Measurements from ENCODE around the gene HDAC4.
"Not testable (repeated sequence)": the region's sequence is repeated elsewhere in the genome, so short reads cannot be mapped to it uniquely, and the experiment has no call there.

HDAC4 gene

DNA sequence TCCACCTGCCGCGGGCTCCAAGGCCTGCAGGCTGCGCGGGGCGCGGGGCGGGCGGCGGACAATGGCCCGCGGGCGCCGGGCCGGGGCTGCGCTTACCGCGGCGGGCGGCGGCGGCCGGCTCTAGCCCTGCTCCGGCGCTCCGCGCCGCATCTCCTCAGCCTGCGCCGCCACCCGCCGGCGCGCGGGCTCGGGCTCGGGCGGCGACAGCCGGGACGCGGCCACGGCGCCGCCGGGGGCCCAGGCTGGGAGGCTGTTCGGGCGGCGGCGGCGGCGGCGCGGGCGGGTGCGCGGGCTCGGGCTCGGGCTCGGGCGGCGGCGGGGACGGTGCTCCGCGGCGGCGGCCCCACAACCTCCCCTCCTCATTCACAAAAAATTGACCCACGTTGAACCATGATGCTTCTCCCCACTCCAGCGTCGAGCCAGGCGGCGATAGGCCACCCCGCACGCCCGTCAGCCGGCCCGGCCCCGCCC, at the start of gene HDAC4:
Gene HDAC4 (minus strand): TSS at position 425 of the 471 bp plus-strand sequence. CDS start 48,321 bp downstream, outside the sequence.
- no peak for DNase-seq

DNA sequence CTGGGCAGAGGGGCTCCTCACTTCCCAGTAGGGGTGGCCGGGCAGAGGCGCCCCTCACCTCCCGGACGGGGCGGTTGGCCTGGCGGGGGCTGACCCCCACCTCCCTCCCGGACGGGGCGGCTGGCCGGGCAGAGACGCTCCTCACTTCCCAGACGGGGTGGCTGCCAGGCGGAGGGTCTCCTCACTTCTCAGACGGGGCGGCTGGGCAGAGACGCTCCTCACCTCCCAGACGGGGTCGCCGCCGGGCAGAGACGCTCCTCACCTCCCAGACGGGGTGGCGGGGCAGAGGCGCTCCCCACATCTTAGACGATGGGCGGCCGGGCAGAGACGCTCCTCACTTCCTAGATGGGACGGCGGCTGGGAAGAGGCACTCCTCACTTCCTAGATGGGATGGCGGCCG, 48.6 kb upstream of the HDAC4 start:
- DNase-seq = not testable (repeated sequence)

DNA sequence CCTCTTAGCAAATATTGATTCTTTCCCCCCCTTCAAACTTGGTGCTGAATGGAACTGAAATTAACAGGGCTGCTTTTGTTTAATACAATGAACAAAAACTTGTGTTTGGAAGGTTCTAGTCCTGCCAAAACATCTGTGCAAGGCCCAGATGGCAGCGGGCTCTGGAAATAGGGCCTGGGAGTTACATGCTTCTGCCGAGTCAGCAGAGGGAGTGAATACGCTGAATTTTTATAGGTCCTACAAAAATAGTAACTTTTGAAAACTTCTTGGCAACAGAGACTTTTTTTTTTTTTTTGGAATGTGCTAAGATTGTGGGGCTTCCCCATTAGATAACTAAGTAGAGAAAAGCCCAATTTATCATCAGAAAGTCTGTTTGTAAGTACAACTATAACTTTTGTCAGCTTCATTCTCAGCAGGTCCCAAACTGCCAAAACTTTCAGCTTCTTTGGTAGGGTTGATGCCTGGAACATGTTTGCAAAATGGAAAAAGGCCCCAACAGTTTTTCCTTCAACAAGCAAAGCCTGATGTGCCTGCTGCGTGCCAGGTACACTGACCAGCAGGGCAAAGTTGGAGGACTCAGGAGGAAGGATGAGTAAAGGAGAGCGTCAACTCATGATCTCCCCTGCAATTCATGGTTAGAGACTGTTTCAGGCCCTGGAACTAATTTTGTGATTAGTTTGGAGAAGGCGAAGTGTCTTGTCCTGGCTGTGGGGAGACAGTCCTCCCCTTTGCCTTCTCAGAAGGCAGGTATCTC, 45.1 kb upstream of the HDAC4 start:
- DNase-seq = no peak

DNA sequence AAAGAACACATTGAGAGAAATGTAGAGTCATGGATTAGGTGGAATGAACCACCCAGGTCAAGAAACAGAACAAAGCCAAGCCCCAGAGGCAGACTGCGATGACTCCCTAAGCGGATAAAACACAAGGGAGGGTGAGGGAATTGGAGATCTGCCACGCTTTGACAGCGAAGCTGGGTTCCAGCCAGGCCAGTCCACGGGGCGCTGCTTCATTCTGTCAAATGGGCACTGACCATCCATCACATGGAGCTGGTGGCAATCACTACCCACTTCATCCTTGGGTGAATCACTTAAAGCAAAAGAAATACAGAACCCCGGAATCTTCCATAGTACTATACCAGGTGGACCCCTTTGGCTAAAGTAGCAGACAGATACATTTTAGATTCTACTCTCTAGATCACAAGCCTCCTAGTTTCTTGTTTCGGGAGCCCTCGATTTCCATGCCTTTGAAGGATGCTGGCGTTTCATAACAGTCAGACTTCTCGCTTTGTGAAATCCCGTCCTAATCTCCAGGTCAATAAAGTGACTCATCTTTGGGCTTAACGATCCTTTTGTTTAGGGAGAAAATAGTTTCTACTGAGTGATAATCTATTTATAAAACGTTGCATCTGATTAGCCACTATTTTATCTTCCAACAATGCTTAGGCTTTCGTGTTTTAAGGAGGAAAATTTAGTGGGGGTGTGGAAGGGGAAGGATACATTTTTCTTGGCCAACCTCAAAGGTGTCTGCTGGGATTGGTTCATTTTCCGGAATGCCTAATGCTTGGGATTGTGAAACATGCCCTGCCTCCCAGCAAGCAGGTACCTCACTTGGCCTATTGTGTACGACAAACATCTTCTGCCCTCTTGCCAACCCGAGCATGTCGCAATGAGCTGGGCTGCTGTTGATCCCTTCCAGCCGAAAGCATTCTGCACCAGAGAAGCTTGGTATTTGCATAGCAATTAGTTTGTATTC, 44.1 kb upstream of the HDAC4 start:
- DNase-seq = no peak

DNA sequence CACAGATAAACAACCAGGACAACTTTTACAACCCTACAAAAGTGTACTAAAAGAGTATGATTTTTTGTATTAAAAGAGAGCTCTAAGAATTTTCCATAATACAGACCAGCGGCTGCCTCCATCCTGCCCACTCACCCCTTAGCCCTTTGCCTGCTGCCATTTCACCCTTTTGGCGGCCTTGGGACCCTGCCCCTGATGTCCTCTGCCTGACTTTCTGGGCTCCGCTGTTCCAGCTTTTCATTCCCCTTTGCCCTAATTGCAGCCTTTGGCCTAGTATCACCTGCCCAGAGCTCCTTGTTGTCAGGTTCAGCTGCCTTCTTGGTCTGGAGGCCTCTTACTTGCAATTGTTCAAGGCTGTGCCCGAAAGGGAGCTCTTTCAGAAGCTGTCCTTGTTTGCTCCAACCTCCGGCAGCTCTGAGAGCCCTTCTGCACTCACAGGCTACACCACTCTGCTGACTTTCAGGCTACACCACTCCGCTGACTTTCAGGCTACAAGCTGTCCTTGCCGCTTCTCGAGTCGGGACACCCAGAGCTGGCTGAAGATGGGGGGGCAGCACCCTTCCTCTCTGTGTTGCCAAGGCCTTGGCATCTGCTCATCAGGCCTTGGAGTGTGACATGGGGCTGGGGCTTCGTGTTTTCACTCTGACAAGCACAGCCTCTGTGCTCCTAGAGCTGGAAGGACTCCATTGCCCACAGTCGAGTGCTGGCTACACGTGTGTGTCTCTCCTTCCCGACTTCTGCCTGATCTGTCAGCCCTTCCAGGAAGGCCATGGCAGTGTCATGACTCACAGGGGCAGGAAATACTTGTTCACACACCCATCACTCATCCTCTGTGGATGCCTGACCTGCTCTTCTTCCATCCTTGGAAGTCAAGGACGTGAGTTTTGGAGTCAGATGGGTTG, 43.1 kb upstream of the HDAC4 start:
- DNase-seq = no peak

DNA sequence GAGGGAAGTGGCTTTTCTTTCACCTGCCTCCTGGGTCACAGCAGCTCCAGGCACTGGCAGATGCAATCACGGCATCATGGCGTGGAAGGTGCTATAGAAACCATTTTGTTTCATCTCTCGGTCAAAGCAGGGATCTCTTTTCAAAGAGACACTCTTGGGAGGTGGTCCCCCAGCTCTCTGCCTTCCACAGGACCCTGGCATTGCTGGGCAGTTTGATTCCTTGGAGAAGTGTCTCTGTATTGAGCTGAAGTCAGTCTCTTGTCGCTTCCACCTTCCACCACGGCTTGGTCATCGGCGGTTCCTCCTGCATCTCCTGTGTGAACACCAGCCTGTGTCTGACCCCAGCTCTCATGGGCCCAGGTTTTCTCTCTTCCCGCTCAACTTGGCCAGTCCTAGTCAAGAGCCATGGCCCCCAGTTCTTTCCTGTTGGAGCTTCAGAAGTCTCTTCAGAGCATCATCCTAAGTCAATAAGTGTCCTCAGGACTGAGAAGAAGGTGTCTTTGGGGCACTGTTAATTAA, 42.3 kb upstream of the HDAC4 start:
- DNase-seq = no peak

DNA sequence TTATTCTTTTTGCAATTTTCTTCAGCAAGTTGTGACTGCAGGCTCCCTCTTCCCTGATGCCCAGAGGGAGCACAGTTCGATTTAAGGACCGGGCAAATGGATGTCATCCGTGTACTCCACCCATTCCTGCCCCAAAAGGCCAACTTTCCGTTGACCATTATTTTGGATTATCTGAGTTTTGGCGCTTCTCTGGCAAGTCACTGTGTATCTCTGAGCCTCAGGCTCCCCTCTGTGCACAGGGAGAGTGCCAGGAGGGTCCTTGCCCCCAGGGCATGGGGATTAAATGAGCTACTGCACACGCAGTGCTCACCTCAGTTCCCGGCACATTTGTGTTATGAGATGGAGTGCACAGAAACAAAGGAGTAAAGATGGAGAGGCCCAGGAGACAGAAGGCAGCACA, 41.4 kb upstream of the HDAC4 start:
- DNase-seq = no peak

DNA sequence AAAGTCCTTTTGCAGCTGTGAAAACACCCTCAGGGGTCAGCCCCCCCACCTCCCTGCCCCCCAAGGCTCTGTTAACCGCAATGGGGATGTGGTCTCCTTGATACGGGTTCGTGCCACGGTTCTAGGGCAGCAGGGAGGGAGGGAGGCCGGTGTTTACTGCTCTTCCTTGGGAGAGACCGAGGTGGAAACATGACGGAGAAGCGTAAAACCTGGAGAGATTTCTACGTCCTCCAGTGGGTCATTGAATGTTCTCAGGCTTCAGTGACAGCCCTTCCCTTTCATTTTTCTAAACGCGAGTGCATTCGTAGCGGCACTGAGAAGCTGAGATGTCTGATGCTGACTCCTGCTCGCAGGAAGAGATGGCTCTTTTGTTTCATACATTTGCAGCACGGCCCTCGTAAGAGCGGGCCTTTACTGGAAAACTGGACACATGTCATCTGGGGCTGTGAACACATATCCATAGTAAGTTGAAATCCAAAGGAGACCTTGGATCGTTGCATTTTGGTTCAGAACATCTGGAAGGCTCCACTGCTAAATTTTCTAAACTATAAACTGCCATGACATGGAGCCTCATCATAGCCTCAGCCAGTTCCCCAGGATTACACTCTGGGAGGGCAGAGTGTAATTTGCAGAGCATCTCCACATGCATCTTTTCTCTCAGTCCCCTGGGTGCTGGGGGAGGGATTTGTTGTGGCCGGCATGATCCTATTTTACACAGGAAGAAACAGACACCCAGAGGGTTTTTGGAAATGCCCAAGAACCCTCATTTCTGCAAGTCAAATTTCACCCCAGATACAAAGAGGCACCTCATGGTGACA, 40.6 kb upstream of the HDAC4 start:
- no peak for DNase-seq

DNA sequence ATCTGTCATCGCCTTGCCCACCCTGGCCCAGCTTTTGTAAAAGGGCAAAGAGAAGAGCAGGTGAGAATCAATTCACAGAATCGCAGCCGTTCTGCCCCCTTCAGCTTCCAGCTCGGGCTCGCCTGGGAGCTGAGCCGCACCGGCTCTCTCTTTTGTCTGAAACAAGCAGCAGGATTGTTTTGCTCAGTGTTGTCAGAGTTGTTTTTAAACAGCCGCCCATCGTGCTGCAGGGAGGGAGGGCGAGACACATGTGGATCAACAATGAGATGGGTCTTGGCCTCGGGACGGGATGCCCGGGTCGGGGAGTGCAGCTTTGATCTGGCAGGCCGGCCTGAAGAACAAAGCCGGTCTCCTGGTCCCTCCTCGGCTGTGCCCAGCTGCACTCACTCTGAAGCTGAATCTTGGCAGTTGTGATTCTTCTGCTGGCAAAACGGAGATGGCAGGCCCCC, 39.7 kb upstream of the HDAC4 start:
- DNase-seq = no peak

DNA sequence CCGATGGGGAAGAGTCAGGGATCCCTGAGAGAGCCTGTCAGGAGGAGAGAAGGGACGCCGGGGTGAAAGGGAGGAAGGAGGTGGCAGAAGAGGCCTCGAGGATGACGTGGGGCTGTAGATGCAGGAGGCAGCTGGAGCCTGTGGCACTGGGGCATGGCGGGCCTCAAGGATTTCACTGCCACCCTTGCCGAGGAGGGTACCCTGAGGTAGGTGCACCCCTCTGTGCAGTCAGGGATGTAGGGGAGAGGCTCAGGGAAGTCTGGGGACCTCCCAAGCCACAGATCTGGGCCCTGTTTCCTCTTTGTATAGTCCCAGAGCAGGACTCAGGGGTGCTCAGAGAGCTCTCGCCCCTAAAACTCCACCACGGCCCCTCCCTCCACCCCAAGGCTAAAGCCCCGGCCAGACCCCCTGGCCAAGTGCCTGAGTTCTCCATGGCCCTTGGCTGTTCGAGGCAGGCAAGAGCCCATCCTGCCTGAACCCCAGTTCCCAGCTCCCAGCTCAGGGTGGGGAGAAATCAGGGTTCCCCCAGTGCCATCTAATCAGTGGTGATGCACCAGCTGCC, 39.0 kb upstream of the HDAC4 start:
- DNase-seq = no peak

DNA sequence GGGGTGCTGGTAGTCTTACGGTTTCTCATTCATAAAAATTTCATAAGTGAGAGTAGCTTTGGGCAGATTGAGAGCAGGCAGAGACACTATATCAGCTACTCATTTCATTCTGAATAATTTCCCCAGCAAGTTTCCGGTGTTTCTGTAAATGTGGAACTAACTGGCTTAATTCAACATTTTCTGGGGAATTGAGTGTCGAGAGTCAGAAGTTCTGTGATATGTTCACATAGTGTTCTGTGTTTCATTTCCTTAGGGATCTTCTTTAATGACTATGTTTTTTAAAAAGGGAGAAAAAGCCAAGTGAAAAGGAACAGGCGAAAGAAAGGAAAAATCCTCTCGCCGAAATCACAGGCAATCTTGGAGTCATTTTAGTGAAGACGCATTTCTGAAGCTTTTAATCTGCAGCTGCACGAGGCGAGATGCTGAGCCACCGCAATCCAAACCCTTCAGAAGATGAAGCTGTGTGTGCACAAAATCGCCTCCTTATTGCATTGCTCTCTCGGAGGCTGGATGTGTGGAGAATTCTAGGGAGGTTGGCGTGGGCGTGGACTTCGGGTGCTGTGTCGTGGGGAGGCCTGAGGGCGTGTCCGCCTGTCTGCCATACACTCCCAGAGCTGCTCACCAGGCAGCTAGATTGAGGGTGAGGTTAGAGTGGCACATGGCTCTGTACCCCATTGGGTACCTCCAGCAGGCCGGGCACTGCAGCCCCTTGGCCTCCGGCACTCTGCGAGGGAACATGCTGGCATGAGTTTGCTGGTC, 38.4 kb upstream of the HDAC4 start:
- no peak for DNase-seq

DNA sequence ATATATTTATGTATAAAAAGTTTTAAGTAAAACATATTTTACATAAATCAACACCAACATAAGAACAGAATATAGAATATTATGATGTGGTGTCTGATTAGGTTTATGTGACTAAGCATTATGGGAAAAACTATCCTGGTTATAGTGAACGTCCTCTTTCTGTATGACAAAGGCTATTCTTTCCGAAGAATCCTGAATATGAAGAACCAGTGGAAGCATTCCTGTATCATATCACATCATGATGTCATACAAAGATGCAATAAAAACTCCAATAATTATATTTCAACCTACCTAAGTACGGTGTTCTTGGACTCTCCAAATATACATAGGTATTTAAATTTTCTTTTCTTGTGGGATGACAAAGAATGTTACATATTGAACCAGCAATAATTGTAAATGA, 37.5 kb upstream of the HDAC4 start:
- DNase-seq = no peak

DNA sequence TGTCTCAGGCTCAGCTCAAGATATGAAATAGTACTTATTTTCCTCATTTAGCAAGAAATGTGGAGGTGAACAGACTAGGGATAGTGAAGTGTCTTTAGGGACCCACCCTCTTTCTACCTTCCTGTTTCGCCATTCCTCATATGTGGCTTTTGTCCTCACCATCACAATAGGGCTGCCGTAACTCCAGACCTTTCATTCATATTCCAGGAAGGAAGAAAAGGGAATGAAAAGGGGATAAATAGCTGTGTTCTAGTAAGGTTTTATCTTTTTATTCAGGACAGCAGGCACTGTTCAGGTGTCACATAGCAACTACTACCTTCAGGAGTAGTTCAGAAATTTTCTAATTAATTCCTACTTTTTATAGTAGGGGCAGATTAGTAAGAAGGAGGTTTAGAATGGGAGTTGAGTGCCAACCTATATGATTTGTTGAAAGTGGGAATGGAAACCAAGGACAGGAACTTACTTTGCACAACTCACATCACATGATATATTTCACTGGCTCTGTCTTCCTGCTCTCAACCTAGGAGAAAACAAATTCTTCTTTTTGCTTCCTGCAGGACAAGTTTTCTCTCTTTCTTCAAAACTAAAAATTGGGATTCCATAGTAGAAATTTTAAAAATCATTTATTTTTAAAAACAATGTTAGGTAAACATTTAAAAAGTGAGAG, 36.0 kb upstream of the HDAC4 start:
- DNase-seq = no peak

DNA sequence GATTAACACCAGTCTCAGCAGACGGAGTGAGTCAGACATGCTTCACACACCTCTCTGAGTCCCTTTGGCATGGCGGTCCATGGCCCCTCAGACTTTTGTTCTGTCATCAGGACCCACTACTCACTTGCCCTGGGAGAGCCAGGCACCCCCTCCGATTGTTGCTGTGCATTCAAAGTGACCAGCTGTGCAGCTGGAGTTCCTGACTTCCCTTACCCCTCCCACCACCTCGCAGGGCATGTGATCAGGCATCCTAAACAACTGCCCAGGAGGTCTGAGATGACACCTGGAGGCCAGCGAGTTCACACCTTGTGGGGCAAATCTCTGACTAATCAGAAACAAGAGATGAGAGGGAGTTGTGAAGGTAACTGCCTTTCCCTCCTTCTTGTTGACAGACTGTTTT, 35.3 kb upstream of the HDAC4 start:
- no peak for DNase-seq

DNA sequence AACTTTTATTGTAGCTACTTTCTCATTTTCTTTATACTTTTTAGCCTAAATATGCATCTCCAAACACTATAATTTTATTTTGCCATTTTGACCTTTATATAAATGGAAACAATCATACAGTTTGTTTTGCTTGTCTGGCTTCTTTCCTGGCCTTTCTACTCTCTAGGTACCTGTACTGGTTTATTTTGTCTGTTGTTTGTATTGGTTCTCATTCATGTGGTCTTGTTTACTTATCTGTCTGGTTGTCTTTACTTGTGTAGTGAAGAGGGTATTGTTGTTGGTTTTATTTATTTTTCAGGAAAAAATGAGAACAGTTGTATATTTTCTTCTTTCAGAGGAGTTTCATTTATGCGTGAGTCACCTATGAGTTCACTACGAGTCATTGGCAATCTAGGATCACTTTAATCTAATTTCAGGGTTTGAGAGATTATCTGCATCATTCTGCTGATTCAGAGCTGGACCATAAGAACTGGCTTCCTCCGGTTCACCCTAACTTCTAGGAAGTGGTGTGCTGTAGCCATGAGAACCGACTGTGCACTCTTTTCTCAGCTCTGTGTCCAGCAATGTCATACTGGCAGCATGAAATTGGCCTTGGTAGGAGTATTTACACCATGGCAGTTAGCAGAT, 33.1 kb upstream of the HDAC4 start:
- DNase-seq = no peak

DNA sequence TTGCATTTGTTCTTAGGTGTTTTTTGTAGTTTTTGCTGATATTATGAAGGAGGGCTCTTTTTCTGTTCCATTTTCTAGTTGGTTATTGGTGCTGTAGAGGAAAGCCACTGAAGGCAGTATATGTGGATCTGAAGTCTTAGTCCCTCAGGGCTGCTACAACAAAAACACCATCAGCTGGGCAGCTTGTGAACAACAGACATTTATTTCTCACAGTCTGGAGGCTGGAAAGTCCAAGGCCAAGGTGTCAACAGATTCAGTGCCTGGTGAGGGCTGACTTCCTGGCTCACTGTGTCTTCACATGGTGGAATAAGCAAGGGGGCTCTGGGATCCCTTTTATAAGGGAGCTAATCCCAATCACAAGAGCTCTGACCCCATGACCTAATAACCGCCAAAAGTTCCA, 31.4 kb upstream of the HDAC4 start:
- no peak for DNase-seq

DNA sequence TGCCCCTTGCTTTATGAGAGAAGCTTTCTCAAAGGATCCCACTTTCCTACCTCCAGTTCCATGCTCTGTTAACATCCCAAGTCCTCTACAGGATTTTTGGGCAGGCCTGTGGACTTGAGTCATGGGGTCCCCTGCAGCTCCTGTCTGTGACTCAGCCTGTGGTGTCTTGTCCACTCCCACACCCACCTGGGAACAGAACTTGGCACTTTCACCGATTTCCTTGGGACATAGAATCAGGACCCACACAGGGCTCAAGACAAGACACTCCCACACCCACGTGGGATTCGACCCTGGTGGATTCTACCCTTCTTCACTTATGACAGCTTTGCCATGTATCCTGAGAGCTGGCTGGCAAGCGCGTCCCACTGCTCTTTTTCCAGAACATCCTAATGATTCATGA, 30.7 kb upstream of the HDAC4 start:
- no peak for DNase-seq

DNA sequence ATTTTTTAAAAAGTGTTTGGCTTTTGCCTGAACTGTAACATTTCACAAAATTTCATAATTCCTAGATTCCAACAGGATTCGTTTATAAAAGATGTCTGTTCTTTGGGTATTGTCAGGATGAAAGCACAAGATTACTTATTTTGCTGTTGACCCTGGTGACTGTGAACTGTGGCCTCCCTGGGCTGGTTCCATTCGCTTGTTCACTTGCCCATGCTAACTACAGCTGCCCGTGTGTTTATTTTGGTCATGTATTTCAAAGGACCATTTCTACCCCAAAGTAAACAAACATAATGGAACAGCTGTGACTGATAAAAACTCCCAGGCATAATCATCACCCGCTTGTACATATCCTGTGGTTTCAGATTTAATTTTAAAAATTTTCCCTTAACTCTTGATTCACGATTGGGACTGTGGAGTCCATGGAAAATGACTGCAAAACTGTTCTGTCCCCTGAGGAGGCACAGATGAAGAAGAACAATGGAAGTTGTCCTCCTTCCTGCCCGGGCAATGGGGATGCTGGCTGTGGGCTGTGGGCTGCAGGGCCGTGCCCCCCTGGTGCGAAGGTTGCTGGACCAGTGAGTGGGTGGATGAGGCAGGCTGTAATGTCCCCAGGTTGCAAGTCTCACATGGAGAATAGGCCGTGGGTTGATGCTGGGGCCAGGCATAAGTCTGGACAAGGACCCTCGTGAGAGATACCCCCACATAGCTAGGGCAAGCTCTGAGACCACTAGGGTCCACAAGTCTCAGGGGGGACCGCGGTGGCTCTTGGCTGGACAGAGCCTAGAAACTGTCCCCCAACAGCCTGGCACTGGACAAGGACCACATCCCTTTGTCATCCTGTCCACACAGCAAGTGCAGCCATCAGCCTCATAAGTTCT, 28.9 kb upstream of the HDAC4 start:
- DNase-seq = no peak

Measured in activated CD8-positive, alpha-beta memory T cell treated with anti-CD3 and anti-CD28 coated beads, Interleukin-2, amount 50 U/mL, for 48 hours (primary cell).